Panc1 (cell line): ENCODE measurements around the gene EFCAB7.

Experiments used
- CTCF ChIP-seq: fragments of 450-650 bp; IDR thresholded peaks from 2 replicates; pipeline ENCODE4 v1.5.1; 2017; ENCODE audit warnings: mild to moderate bottlenecking
- POLR2AphosphoS5 ChIP-seq: IDR thresholded peaks from 2 replicates; pipeline ENCODE4 v1.6.1; 2012; ENCODE audit warnings: mild to moderate bottlenecking, low read depth, low read length, moderate library complexity
- REST ChIP-seq, 2 experiments: IDR thresholded peaks; 2 replicates each; pipeline ENCODE4 v1.6.1; 2011 to 2012; ENCODE audit warnings: low read depth in 2 of 2, control low read depth in 1 of 2, low read length in 1 of 2, mild to moderate bottlenecking in 1 of 2, moderate library complexity in 1 of 2; ENCODE audit not compliant: insufficient read depth in 1 of 2
- SIN3A ChIP-seq: IDR thresholded peaks from 2 replicates; pipeline ENCODE4 v1.6.1; 2012; ENCODE audit warnings: low read depth, mild to moderate bottlenecking, low read length, moderate library complexity, borderline replicate concordance; ENCODE audit not compliant: insufficient read depth
- TCF7L2 ChIP-seq: IDR thresholded peaks from 2 replicates; pipeline ENCODE4 v1.6.1; 2011; ENCODE audit warnings: mild to moderate bottlenecking, low read depth, low read length, inconsistent platforms

- TF ChIP-seq CTCF (no peak), REST (IDR thresholded peaks at IDR 0.05; ENCODE audit: insufficient read depth in 1 of 2, low read depth in 2 of 2, low read length in 1 of 2) (no peak), POLR2AphosphoS5 (no peak), SIN3A (no peak), TCF7L2 (no peak)
Measured at GRCh38 chr1:63497577-63497976, 25.7 kb upstream of the EFCAB7 start.
